NCI-H526 treated with DMSO at 0.1 percent for 48 hours (cell line): ENCODE measurements around the gene DECR2.
"Not testable (repeated sequence)": the region's sequence is repeated elsewhere in the genome, so short reads cannot be mapped to it uniquely, and the experiment has no call there.

Experiments used
- DNase-seq: peaks from one replicate; lab custom pipeline; 2025; lab: John Stamatoyannopoulos, UW

Gene DECR2

GRCh38 chr16:400061-400591 is 1.6 kb upstream of the DECR2 start:
- DNase-seq: no peak

- DNase-seq: no peak
These were observed 3.3 kb downstream of the DECR2 start for GRCh38 chr16:404971-405486.

GRCh38 chr16:405548-406506 is 4.1 kb downstream of the DECR2 start:
- no peak for DNase-seq

- no peak for DNase-seq
These were observed 5.6 kb downstream of the DECR2 start for GRCh38 chr16:407253-407652.

- DNase-seq: no peak
These were observed 9.0 kb downstream of the DECR2 start for GRCh38 chr16:410516-411178.

- DNase-seq: no peak
These were observed 10.0 kb downstream of the DECR2 start for GRCh38 chr16:411576-412265.

- DNase-seq: no peak
These were observed 12.9 kb downstream of the DECR2 start for GRCh38 chr16:414395-415169.

- not testable (repeated sequence) for DNase-seq
These were observed 13.4 kb downstream of the DECR2 start for GRCh38 chr16:415170-415498.

- not testable (repeated sequence) for DNase-seq
These were observed 20.5 kb downstream of the DECR2 start for GRCh38 chr16:422179-422578.

- no peak for DNase-seq
These were observed 22.4 kb downstream of the DECR2 start for GRCh38 chr16:424033-424622.

- no peak for DNase-seq
These were observed 23.0 kb downstream of the DECR2 start for GRCh38 chr16:424623-425081.

- peak; percentile 65 for DNase-seq
These were observed 23.5 kb downstream of the DECR2 start, which contains the start of gene RAB11FIP3 for GRCh38 chr16:425082-425718. Gene RAB11FIP3, plus strand, starts transcription at chr16:425649. Its CDS starts 358 bp downstream, at chr16:426007.

GRCh38 chr16:425740-426114 is 24.0 kb downstream of the DECR2 start:
- DNase-seq: no peak

- no peak for DNase-seq
These were observed 24.6 kb downstream of the DECR2 start for GRCh38 chr16:426115-426905.

GRCh38 chr16:426906-427249 is 25.2 kb downstream of the DECR2 start:
- DNase-seq: peak; percentile 2

GRCh38 chr16:427250-427649 is 25.6 kb downstream of the DECR2 start:
- no peak for DNase-seq

GRCh38 chr16:430904-431303 is 29.2 kb downstream of the DECR2 start:
- no peak for DNase-seq

- DNase-seq: no peak
These were observed 38.9 kb downstream of the DECR2 start for GRCh38 chr16:440627-441026.

GRCh38 chr16:441447-441846 is 39.8 kb downstream of the DECR2 start:
- DNase-seq: no peak

GRCh38 chr16:442976-443375 is 41.3 kb downstream of the DECR2 start:
- DNase-seq: no peak
